ENCODE results near the gene ANKLE2.

- TF ChIP-seq CTCF (conservative IDR thresholded peaks at IDR 0.05; ENCODE audit: low read depth, low read length), result no peak
- no peak for TF ChIP-seq EZH2 (IDR thresholded peaks at IDR 0.05; ENCODE audit: low read length, unreplicated experiment)
Observed at GRCh38 chr12:132789099-132789471, 27.5 kb upstream of the ANKLE2 start.

Measured in PC-3 (cell line).